K562 (cell line): ENCODE results near the gene PMIS2. TPM values are rescaled to one million over a fixed set of nuclear protein-coding genes. Genes with fewer than 3 reads are reported as not detected.

Source experiments
- ATAC-seq: fragments of 200-7000 bp; cut with Tn5 transposase; 3 replicates; pipeline ENCODE4 v1.9.1; 2020; ENCODE audit warnings: moderate library complexity
- BruUV-seq: library from RNA; stranded (reverse); fragments of 400-500 nt; replicated peaks from 2 replicates; lab custom pipeline; 2021; lab: Mats Ljungman, UMichigan
- CTCF ChIA-PET: fragments of 300-600 bp; formaldehyde crosslinking; extraction: SDS; loops from one replicate; lab custom pipeline; 2021; ENCODE audit warnings: low intra/inter-chr PET ratio; lab: Yijun Ruan, JAX
- POLR2A ChIA-PET: fragments of 300-600, 350-650 bp; sonication (Branson Sonifier 250); formaldehyde crosslinking; extraction: SDS; loops from one replicate; lab custom pipeline; 2021; ENCODE audit warnings: antibody characterized with exemption, inconsistent platforms; lab: Yijun Ruan, JAX
- DNase-seq, 4 experiments: peaks; one replicate each; pipeline versions ENCODE4 v3.0.0 to v3.0.0-alpha.2; 2011 to 2018; ENCODE audit warnings: low spot score in 3 of 4, mixed read lengths in 3 of 4; ENCODE audit errors: extremely low read depth in 1 of 4
- FAIRE-seq: peaks from 2 replicates; lab custom pipeline; 2011; peaks lifted over from hg19 to GRCh38; lab: Jason Lieb, UNC
- H2AFZ ChIP-seq: 2 replicates; pipeline ENCODE4 v1.6.0; 2011; ENCODE audit warnings: low read depth, low read length, control low read depth, inconsistent platforms
- H3K27ac ChIP-seq: fragments of 200-600 bp; 3 replicates; pipeline ENCODE4 v1.8.0; 2011; ENCODE audit warnings: low read depth, mild to moderate bottlenecking, control low read depth, inconsistent platforms, low read length, moderate library complexity, mixed read lengths; ENCODE audit errors: extremely low read depth
- H3K27me3 ChIP-seq, 2 experiments: fragments of 300-600 bp in 1 of 2; 2 replicates in 1 of 2; 3 replicates in 1 of 2; pipeline versions ENCODE4 v1.6.0 to v1.8.0; 2011; ENCODE audit warnings: inconsistent platforms in 2 of 2, low read length in 2 of 2, mild to moderate bottlenecking in 1 of 2, mixed read lengths in 1 of 2, moderate library complexity in 1 of 2; ENCODE audit not compliant: control insufficient read depth in 2 of 2, insufficient read depth in 2 of 2
- H3K36me3 ChIP-seq: fragments of 300-600 bp; 3 replicates; pipeline ENCODE4 v1.8.0; 2011; ENCODE audit warnings: mild to moderate bottlenecking, low read length, inconsistent platforms; ENCODE audit not compliant: control insufficient read depth, insufficient read depth
- H3K4me1 ChIP-seq, 2 experiments: fragments of 200-600 bp in 1 of 2; replicated peaks in 1 of 2; 2 replicates in 1 of 2; 3 replicates in 1 of 2; pipeline versions ENCODE4 v1.5.1 to v1.8.0; 2011; ENCODE audit warnings: inconsistent platforms in 2 of 2, low read length in 2 of 2, mild to moderate bottlenecking in 1 of 2, mixed read lengths in 1 of 2, moderate library complexity in 1 of 2; ENCODE audit not compliant: control insufficient read depth in 2 of 2, insufficient read depth in 2 of 2
- H3K4me2 ChIP-seq: 2 replicates; pipeline ENCODE4 v1.6.1; 2011; ENCODE audit warnings: low read length, control low read depth, inconsistent platforms, mixed read lengths; ENCODE audit not compliant: insufficient read depth
- H3K4me3 ChIP-seq: fragments of 200-600 bp; sonication (generic), shearing (Covaris generic); 2 replicates; pipeline ENCODE4 v1.5.1; 2016; ENCODE audit warnings: control low read depth, inconsistent platforms
- H3K79me2 ChIP-seq: fragments of 200-600 bp; 3 replicates; pipeline ENCODE4 v1.8.0; 2011; ENCODE audit warnings: low read length, inconsistent platforms; ENCODE audit not compliant: control insufficient read depth, insufficient read depth
- H3K9ac ChIP-seq, 2 experiments: 2 replicates each; pipeline versions ENCODE4 v1.6.0 to v1.6.1; 2011; ENCODE audit warnings: low read depth in 2 of 2, low read length in 2 of 2, control low read depth in 1 of 2, inconsistent platforms in 1 of 2, mild to moderate bottlenecking in 1 of 2, mixed read lengths in 1 of 2; ENCODE audit not compliant: insufficient read depth in 1 of 2
- H3K9me1 ChIP-seq: one replicate; pipeline ENCODE4 v1.6.0; 2011; ENCODE audit warnings: inconsistent platforms, mild to moderate bottlenecking, low read length, moderate library complexity; ENCODE audit not compliant: control insufficient read depth, insufficient read depth
- H3K9me3 ChIP-seq: replicated peaks from 2 replicates; pipeline ENCODE4 v1.5.1; 2011; ENCODE audit warnings: low read depth, low read length, inconsistent platforms; ENCODE audit not compliant: control insufficient read depth, insufficient read depth
- H4K20me1 ChIP-seq: replicated peaks from 2 replicates; pipeline ENCODE4 v1.6.1; 2011; ENCODE audit warnings: low read length, inconsistent platforms, mixed read lengths; ENCODE audit not compliant: control insufficient read depth, insufficient read depth
- ARID3B ChIP-seq: fragments of 250-450 bp; sonication (Bioruptor Pico); IDR thresholded peaks from 2 replicates; pipeline ENCODE4 v1.4.0; 2020; ENCODE audit warnings: borderline replicate concordance
- NRF1 ChIP-seq, 2 experiments: fragments of 450-650 bp; IDR thresholded peaks in 1 of 2; conservative IDR thresholded peaks in 1 of 2; 2 replicates each; pipeline ENCODE4 v1.6.1; 2014; ENCODE audit warnings: mild to moderate bottlenecking in 2 of 2
- ZNF232 ChIP-seq: sonication (generic); formaldehyde crosslinking; IDR thresholded peaks from 2 replicates; pipeline ENCODE4 v1.8.0; 2022; ENCODE audit warnings: mild to moderate bottlenecking, missing genetic modification reagents
- WGBS: fragments of 100-300 bp; shearing (Covaris generic); methylation state at CpG from one replicate; pipeline ENCODE4 v1.1.6; 2016; ENCODE audit warnings: low coverage, mixed read lengths; ENCODE audit not compliant: insufficient coverage; ENCODE audit errors: missing lambda C conversion rate; 5-methylcytosine and 5-hydroxymethylcytosine counted together
- in situ Hi-C: fragments of 300-500 bp; cut with MboI; formaldehyde crosslinking; loops from 4 replicates; pipeline ENCODE4 v1.15.0; 2018; ENCODE audit warnings: inconsistent platforms, mixed read lengths
- intact Hi-C: fragments of 100-400 bp; cut with micrococcal nuclease; formaldehyde crosslinking; loops from 2 replicates; pipeline ENCODE4 v1.14.2; 2022
- polyA plus RNA-seq, 8 experiments: library from polyadenylated mRNA; depleted of rRNA in 4 of 8; stranded (reverse) in 5 of 8; unstranded in 3 of 8; fragments of >200 nt; fragmentation: Nextera tagmentation in 2 of 8; fragmentation: Illumina TruSeq in 1 of 8; extraction: Ambion mirVana in 2 of 8; extraction: Trizol in 1 of 8; gene quantifications; 2 replicates each; pipeline versions ENCODE4 v1.2.1 to v1.2.3, GENCODE V29; 2011 to 2014; ENCODE audit warnings: inconsistent platforms in 1 of 8, missing spikeins in 1 of 8
- total RNA-seq, 7 experiments: library from RNA; depleted of rRNA in 6 of 7; stranded (reverse); fragments of >200 nt in 6 of 7; fragmentation: Illumina TruSeq in 2 of 7; extraction: Trizol in 2 of 7; gene quantifications; 2 replicates each; pipeline versions ENCODE4 v1.2.1 to v1.2.3, GENCODE V29; 2011 to 2021; ENCODE audit warnings: low replicate concordance in 1 of 7
- TF ChIP-seq, protein P1 (sequence below): fragments of 450-650 bp; formaldehyde crosslinking; IDR thresholded peaks from 2 replicates; pipeline ENCODE4 v1.4.0; 2020; ENCODE audit warnings: mild to moderate bottlenecking
- TF ChIP-seq, protein P2 (sequence below), 2 experiments: fragments of 450-650 bp in 1 of 2; sonication (generic) in 1 of 2; formaldehyde crosslinking in 1 of 2; IDR thresholded peaks; 2 replicates each; pipeline versions ENCODE4 v1.7.1 to v1.9.0; 2016 to 2022; ENCODE audit warnings: inconsistent platforms in 1 of 2, mild to moderate bottlenecking in 1 of 2, missing genetic modification reagents in 1 of 2

The PMIS2 gene
- total and polyA plus RNA-seq, 9 of the 15 experiments (the other 6 are each of a cell fraction or from before 2014, with no cell fraction given) = not detected

DNA sequence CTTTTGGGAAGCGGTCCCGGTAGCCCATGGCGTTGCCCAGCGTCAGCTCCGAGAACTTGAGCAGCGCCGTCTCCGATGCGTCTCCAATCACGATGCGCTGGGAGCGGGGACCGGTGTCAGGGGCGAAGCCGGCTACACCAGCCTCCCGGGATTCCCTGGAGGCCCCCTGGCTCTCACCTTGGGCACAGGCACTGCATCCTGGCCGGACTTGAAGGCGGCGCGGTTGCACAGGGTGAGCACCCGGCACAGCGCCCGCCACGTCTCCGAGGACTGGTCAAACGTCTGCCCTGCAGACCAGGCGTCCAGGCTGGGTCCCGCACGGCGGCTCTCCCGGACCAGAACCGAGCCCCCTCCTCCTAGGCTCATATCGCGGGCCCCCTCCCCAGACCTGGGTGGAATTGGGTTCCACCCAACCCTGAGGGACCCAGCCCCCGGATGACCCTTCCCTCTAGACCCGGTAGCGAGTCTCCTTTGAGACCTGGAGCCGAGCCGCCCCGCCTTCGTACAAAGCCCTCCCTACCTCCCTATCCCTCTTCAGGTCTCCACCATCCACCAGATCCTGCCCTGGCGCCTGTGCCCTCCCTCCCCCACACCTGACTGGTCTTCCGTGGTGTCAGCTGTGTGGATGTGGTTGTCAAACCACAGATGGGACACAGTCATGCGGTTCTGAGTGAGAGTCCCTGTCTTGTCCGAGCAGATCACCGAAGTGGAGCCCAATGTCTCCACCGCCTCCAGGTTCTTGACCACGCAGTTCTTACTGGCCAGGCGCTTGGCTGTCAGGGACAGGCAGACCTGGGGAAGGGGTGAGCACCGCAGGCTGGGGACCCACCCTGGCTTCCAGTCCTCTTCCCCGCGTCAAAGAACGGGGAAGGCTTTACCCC lies 27.3 kb upstream of the PMIS2 start:
- in situ Hi-C loops = no loop called here

More for the DNA sequence above, 27.3 kb upstream of the PMIS2 start:
- no TSS peak for BruUV-seq
- ATAC-seq = no peak
- Histone ChIP-seq H3K4me3 (peak overlapping the region; percentile 55), H3K27me3 (peaks cover 28 to 50% of the 10 kb centered on the region in 2 experiments; a peak in 4 of 5 replicates), H3K9me1 (peaks cover 3% of the 10 kb centered on the region), H3K4me1 (peaks cover 4 to 43% of the 10 kb centered on the region in 2 experiments; a peak in 3 of 5 replicates), H3K9ac (peak overlapping the region in 1 of 2 experiments; percentile 13; a peak in 1 of 4 replicates), H3K27ac (no peak overlapping the region), H2AFZ (no peak overlapping the region), H3K36me3 (no peaks in the 10 kb centered on the region), H3K79me2 (no peaks in the 10 kb centered on the region), H3K4me2 (peak overlapping the region; percentile 91), H3K9me3 (no peaks in the 10 kb centered on the region), H4K20me1 (peaks cover 7% of the 10 kb centered on the region; the same call in 1 of the 2 replicates)
- intact Hi-C loops = loop anchor here (5.0 kb wide), 3 partner anchors 34 to 374 kb away; partner anchors contain the start of gene ETV2
- DNase-seq = no peak
- POLR2A ChIA-PET = interaction anchor here (0.5 to 1.0 kb wide), 4 partner anchors 8 to 216 kb away, joined by 3 read pairs; no protein-coding TSS in a partner anchor
- WGBS = 62% methylated on average over 45 of the region's 53 CpGs
- TF ChIP-seq, protein P1, sequence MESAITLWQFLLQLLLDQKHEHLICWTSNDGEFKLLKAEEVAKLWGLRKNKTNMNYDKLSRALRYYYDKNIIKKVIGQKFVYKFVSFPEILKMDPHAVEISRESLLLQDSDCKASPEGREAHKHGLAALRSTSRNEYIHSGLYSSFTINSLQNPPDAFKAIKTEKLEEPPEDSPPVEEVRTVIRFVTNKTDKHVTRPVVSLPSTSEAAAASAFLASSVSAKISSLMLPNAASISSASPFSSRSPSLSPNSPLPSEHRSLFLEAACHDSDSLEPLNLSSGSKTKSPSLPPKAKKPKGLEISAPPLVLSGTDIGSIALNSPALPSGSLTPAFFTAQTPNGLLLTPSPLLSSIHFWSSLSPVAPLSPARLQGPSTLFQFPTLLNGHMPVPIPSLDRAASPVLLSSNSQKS (CRISPR knock-in tag) = no peak
- TF ChIP-seq NRF1 (conservative IDR thresholded peaks at IDR 0.05 in 1 of 2, IDR thresholded peaks at IDR 0.05 in 1 of 2) = peak; percentile 5 to 31; a peak in 1 of 4 replicates
- no peak for TF ChIP-seq ZNF232
- TF ChIP-seq, protein P2, sequence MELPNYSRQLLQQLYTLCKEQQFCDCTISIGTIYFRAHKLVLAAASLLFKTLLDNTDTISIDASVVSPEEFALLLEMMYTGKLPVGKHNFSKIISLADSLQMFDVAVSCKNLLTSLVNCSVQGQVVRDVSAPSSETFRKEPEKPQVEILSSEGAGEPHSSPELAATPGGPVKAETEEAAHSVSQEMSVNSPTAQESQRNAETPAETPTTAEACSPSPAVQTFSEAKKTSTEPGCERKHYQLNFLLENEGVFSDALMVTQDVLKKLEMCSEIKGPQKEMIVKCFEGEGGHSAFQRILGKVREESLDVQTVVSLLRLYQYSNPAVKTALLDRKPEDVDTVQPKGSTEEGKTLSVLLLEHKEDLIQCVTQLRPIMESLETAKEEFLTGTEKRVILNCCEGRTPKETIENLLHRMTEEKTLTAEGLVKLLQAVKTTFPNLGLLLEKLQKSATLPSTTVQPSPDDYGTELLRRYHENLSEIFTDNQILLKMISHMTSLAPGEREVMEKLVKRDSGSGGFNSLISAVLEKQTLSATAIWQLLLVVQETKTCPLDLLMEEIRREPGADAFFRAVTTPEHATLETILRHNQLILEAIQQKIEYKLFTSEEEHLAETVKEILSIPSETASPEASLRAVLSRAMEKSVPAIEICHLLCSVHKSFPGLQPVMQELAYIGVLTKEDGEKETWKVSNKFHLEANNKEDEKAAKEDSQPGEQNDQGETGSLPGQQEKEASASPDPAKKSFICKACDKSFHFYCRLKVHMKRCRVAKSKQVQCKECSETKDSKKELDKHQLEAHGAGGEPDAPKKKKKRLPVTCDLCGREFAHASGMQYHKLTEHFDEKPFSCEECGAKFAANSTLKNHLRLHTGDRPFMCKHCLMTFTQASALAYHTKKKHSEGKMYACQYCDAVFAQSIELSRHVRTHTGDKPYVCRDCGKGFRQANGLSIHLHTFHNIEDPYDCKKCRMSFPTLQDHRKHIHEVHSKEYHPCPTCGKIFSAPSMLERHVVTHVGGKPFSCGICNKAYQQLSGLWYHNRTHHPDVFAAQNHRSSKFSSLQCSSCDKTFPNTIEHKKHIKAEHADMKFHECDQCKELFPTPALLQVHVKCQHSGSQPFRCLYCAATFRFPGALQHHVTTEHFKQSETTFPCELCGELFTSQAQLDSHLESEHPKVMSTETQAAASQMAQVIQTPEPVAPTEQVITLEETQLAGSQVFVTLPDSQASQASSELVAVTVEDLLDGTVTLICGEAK (IDR thresholded peaks at IDR 0.05) = no peak
- TF ChIP-seq, protein P2 (CRISPR knock-in tag; IDR thresholded peaks at IDR 0.05) = no peak
- 0 out of 2 replicates have a peak, but pooled peaks have one; percentile 47 for TF ChIP-seq ARID3B (CRISPR knock-in tag)
- no peak for FAIRE-seq
- CTCF ChIA-PET = no interaction called here
